GM12878 (cell line): Measurements from ENCODE around the gene ZNF334. TPM values are rescaled to one million over a fixed set of nuclear protein-coding genes. Genes with fewer than 3 reads are reported as not detected.

Experiments
- ATAC-seq: fragments of 200-7000 bp; cut with Tn5 transposase; 3 replicates; pipeline ENCODE4 v1.9.1; 2020; ENCODE audit warnings: mild to moderate bottlenecking, moderate library complexity
- BruUV-seq: library from RNA; stranded (reverse); fragments of 400-500 nt; replicated peaks from 2 replicates; lab custom pipeline; 2021; lab: Mats Ljungman, UMichigan
- CTCF ChIA-PET: fragments of 300-600 bp; sonication (Branson Sonifier 250); formaldehyde crosslinking; extraction: SDS; loops from one replicate; lab custom pipeline; 2021; ENCODE audit warnings: inconsistent platforms; lab: Yijun Ruan, JAX
- POLR2A ChIA-PET: fragments of 350-600 bp; formaldehyde crosslinking; extraction: SDS; loops from one replicate; lab custom pipeline; 2021; ENCODE audit warnings: inconsistent platforms; lab: Charles Lee
- RAD21 ChIA-PET: fragments of 300-600 bp; sonication (Branson Sonifier 250); formaldehyde crosslinking; loops from one replicate; lab custom pipeline; 2023; ENCODE audit warnings: antibody characterized with exemption; ENCODE audit not compliant: unreplicated experiment; lab: Charles Lee
- SMC1A ChIA-PET: fragments of 300-600 bp; sonication (Branson Sonifier 250); formaldehyde crosslinking; loops from one replicate; lab custom pipeline; 2023; ENCODE audit not compliant: unreplicated experiment, uncharacterized antibody; lab: Charles Lee
- DNase-seq: peaks from one replicate; pipeline ENCODE4 v3.0.0-alpha.2; 2011; ENCODE audit warnings: low read depth, low spot score
- FAIRE-seq: peaks from 3 replicates; lab custom pipeline; 2011; peaks lifted over from hg19 to GRCh38; lab: Jason Lieb, UNC
- H2AFZ ChIP-seq: 2 replicates; pipeline ENCODE4 v1.6.0; 2011; ENCODE audit warnings: low read depth, low read length, control low read depth; ENCODE audit not compliant: control insufficient read depth
- H3K27ac ChIP-seq: 2 replicates; pipeline ENCODE4 v1.5.1; 2011; ENCODE audit warnings: control low read depth; ENCODE audit not compliant: control insufficient read depth, insufficient read depth
- H3K27me3 ChIP-seq, 2 experiments: replicated peaks in 1 of 2; 2 replicates each; pipeline versions ENCODE4 v1.6.0 to v1.6.1; 2011; ENCODE audit warnings: low read length in 1 of 2; ENCODE audit not compliant: control insufficient read depth in 2 of 2, insufficient read depth in 2 of 2
- H3K36me3 ChIP-seq, 2 experiments: 2 replicates each; pipeline ENCODE4 v1.5.1; 2011; ENCODE audit warnings: low read length in 1 of 2; ENCODE audit not compliant: control insufficient read depth in 2 of 2, insufficient read depth in 2 of 2
- H3K4me1 ChIP-seq: 2 replicates; pipeline ENCODE4 v1.6.1; 2011; ENCODE audit warnings: mild to moderate bottlenecking, low read length, moderate library complexity, mixed read lengths; ENCODE audit not compliant: control insufficient read depth, insufficient read depth
- H3K4me2 ChIP-seq: 2 replicates; pipeline ENCODE4 v1.6.0; 2011; ENCODE audit warnings: control low read depth; ENCODE audit not compliant: control insufficient read depth, insufficient read depth
- H3K4me3 ChIP-seq: fragments of 200-600 bp; sonication (generic); 2 replicates; pipeline ENCODE4 v1.5.1; 2016
- H3K79me2 ChIP-seq: 2 replicates; pipeline ENCODE4 v1.6.0; 2011; ENCODE audit warnings: low read length; ENCODE audit not compliant: control insufficient read depth, insufficient read depth
- H3K9ac ChIP-seq: 2 replicates; pipeline ENCODE4 v1.8.0; 2011; ENCODE audit warnings: low read length, control low read depth, mixed read lengths; ENCODE audit not compliant: control insufficient read depth, insufficient read depth
- H3K9me3 ChIP-seq: replicated peaks from 3 replicates; pipeline ENCODE4 v1.5.1; 2011; ENCODE audit warnings: mild to moderate bottlenecking, low read length; ENCODE audit not compliant: control insufficient read depth, insufficient read depth
- H4K20me1 ChIP-seq: 2 replicates; pipeline ENCODE4 v1.6.0; 2011; ENCODE audit not compliant: control insufficient read depth, insufficient read depth
- BCL11A ChIP-seq: IDR thresholded peaks from 2 replicates; pipeline ENCODE4 v1.6.1; 2011; ENCODE audit warnings: low read depth, low read length
- CBX5 ChIP-seq: sonication (generic); IDR thresholded peaks from 2 replicates; pipeline ENCODE4 v1.6.1; 2016; ENCODE audit warnings: low read depth, moderate library complexity, mild to moderate bottlenecking, inconsistent platforms
- CREB1 ChIP-seq: IDR thresholded peaks from 2 replicates; pipeline ENCODE4 v1.6.1; 2012; ENCODE audit warnings: low read depth, mild to moderate bottlenecking, inconsistent platforms
- DPF2 ChIP-seq: fragments of 450-650 bp; IDR thresholded peaks from 2 replicates; pipeline ENCODE4 v1.6.1; 2017; ENCODE audit warnings: mild to moderate bottlenecking
- LARP7 ChIP-seq: fragments of 450-650 bp; IDR thresholded peaks from 2 replicates; pipeline ENCODE4 v1.6.1; 2017; ENCODE audit warnings: mild to moderate bottlenecking
- MEF2A ChIP-seq: IDR thresholded peaks from 2 replicates; pipeline ENCODE4 v1.6.1; 2011; ENCODE audit warnings: low read depth, mild to moderate bottlenecking, low read length, moderate library complexity; ENCODE audit not compliant: insufficient read depth
- NR2F1 ChIP-seq: fragments of 450-650 bp; conservative IDR thresholded peaks from 2 replicates; pipeline ENCODE4 v1.6.1; 2017; ENCODE audit warnings: mild to moderate bottlenecking
- POLR2AphosphoS5 ChIP-seq: IDR thresholded peaks from 2 replicates; pipeline ENCODE4 v1.6.1; 2011; ENCODE audit warnings: mild to moderate bottlenecking, low read length, inconsistent platforms
- SMARCA5 ChIP-seq: fragments of 450-650 bp; IDR thresholded peaks from 2 replicates; pipeline ENCODE4 v1.6.1; 2017; ENCODE audit warnings: mild to moderate bottlenecking
- SP1 ChIP-seq: IDR thresholded peaks from one replicate; pipeline ENCODE4 v1.6.1; 2011; ENCODE audit warnings: low read depth, low read length
- TAF1 ChIP-seq: IDR thresholded peaks from 2 replicates; pipeline ENCODE4 v1.6.1; 2011; ENCODE audit warnings: mild to moderate bottlenecking, low read depth, low read length, borderline replicate concordance
- WGBS: methylation state at CpG from one replicate; pipeline ENCODE4 v1.1.6; 2016; ENCODE audit warnings: low lambda C conversion rate; ENCODE audit not compliant: insufficient replicate concordance, insufficient coverage; ENCODE audit errors: missing lambda C conversion rate; 5-methylcytosine and 5-hydroxymethylcytosine counted together
- in situ Hi-C: fragments of 300-500 bp; cut with MboI; formaldehyde crosslinking; loops from 9 replicates; pipeline ENCODE4 v1.14.3; 2018; ENCODE audit warnings: mixed read lengths
- intact Hi-C: fragments of 100-400 bp; cut with micrococcal nuclease; formaldehyde crosslinking; loops from one replicate; pipeline ENCODE4 v1.14.2; 2022; ENCODE audit not compliant: unreplicated experiment
- polyA plus RNA-seq, 11 experiments: library from polyadenylated mRNA; depleted of rRNA in 4 of 11; unstranded in 6 of 11; stranded (reverse) in 5 of 11; fragments of >200 nt; fragmentation: Nextera tagmentation in 4 of 11; fragmentation: Illumina TruSeq in 1 of 11; extraction: Ambion mirVana in 4 of 11; extraction: Trizol in 1 of 11; gene quantifications; 1 replicate in 1 of 11; 2 replicates in 10 of 11; pipeline versions ENCODE4 v1.2.1 to v1.2.3, GENCODE V29; 2011 to 2016; ENCODE audit warnings: inconsistent platforms in 2 of 11, missing spikeins in 2 of 11, low read depth in 1 of 11
- total RNA-seq, 4 experiments: library from RNA; depleted of rRNA in 3 of 4; stranded (reverse); fragments of >200 nt in 3 of 4; fragmentation: Illumina TruSeq in 1 of 4; extraction: Trizol in 1 of 4; gene quantifications; 2 replicates each; pipeline versions ENCODE4 v1.2.1 to v1.2.3, GENCODE V29; 2013 to 2021
- TF ChIP-seq, protein P1 (sequence below): fragments of 150-350 bp; IDR thresholded peaks from 2 replicates; pipeline ENCODE4 v1.6.1; 2014; ENCODE audit warnings: mild to moderate bottlenecking, low read depth, low read length
- TF ChIP-seq, protein P2 (sequence below): fragments of 450-650 bp; formaldehyde crosslinking; IDR thresholded peaks from 2 replicates; pipeline ENCODE4 v1.4.0; 2022; ENCODE audit warnings: mild to moderate bottlenecking, moderate library complexity
- TF ChIP-seq, protein P3 (sequence below): fragments of 450-650 bp; IDR thresholded peaks from 2 replicates; pipeline ENCODE4 v1.6.1; 2017; ENCODE audit warnings: low read depth, mild to moderate bottlenecking, moderate library complexity

The ZNF334 gene
- total and polyA plus RNA-seq, 10 of the 15 experiments (the other 5 are each of a cell fraction or from before 2014, with no cell fraction given): 0.08 to 2.0 (median 1.2) TPM

DNA sequence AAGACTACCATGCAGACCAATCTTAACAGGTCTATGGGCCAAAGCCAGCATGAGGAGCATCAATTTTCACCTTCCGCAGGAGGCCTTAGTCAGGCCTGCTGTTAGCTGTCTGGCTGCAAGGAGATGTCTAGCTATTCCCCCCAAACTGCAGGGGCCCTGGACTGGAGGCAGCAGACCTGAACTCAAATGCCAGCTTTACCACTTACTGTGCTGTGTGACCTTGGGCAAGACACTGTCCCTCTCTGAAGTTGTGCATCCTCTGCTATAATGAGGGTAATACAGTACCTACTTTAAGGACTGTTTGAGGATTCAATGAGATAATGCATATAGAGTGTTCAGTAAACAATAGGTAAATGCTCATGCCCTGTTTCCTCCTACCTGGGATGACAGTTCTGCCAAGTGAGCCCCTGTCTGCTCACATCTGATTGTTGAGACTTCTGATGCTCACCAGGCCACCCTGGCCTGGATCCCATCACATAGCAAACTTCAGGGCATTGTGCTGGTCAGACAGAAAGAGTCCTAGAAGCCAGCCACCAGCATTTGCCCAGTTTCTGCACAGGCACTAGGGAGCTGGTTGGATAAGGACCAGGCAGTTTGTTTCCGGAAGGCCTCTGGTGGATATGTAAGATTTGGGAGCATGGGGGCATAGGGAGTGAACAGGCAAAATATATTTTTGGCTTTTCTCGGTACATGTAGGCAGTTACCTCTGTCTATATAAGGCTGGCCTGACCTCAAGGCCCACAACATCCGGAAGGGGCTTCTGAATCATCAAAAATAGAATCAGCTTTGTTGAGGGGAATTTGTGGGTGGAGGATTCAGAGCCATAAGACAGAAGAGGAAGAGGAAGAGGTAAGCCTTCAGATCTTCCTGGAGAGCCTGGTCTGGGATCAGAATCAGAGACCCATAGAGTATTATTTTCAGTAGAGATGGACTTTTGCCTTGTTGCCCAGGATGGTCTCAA is 39.4 kb upstream of the ZNF334 start:
- TSS peak; percentile 83 for BruUV-seq
- TF ChIP-seq TAF1 (peak; percentile 34; the same call in 1 of the 2 replicates), BCL11A (peak; percentile 71; the same call in 1 of the 2 replicates), SP1 (peak; percentile 69), CBX5 (no peak; the same call in 1 of the 2 replicates), CREB1 (peak; percentile 61), SMARCA5 (peak; percentile 74), DPF2 (peak; percentile 63; the same call in 1 of the 2 replicates), LARP7 (peak; percentile 49; the same call in 1 of the 2 replicates), NR2F1 (peak; percentile 66), MEF2A (peak; percentile 100), POLR2AphosphoS5 (peak; percentile 15)
- TF ChIP-seq, protein P1, sequence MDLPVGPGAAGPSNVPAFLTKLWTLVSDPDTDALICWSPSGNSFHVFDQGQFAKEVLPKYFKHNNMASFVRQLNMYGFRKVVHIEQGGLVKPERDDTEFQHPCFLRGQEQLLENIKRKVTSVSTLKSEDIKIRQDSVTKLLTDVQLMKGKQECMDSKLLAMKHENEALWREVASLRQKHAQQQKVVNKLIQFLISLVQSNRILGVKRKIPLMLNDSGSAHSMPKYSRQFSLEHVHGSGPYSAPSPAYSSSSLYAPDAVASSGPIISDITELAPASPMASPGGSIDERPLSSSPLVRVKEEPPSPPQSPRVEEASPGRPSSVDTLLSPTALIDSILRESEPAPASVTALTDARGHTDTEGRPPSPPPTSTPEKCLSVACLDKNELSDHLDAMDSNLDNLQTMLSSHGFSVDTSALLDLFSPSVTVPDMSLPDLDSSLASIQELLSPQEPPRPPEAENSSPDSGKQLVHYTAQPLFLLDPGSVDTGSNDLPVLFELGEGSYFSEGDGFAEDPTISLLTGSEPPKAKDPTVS: no peak
- TF ChIP-seq, protein P2, sequence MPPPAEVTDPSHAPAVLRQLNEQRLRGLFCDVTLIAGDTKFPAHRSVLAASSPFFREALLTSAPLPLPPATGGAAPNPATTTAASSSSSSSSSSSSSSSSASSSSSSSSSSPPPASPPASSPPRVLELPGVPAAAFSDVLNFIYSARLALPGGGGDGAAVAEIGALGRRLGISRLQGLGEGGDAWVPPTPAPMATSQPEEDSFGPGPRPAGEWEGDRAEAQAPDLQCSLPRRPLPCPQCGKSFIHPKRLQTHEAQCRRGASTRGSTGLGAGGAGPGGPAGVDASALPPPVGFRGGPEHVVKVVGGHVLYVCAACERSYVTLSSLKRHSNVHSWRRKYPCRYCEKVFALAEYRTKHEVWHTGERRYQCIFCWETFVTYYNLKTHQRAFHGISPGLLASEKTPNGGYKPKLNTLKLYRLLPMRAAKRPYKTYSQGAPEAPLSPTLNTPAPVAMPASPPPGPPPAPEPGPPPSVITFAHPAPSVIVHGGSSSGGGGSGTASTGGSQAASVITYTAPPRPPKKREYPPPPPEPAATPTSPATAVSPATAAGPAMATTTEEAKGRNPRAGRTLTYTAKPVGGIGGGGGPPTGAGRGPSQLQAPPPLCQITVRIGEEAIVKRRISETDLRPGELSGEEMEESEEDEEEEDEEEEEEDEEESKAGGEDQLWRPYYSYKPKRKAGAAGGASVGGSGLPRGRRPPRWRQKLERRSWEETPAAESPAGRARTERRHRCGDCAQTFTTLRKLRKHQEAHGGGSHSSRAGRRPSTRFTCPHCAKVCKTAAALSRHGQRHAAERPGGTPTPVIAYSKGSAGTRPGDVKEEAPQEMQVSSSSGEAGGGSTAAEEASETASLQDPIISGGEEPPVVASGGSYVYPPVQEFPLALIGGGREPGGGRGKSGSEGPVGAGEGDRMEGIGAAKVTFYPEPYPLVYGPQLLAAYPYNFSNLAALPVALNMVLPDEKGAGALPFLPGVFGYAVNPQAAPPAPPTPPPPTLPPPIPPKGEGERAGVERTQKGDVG (CRISPR knock-in tag): no peak
- TF ChIP-seq, protein P3, sequence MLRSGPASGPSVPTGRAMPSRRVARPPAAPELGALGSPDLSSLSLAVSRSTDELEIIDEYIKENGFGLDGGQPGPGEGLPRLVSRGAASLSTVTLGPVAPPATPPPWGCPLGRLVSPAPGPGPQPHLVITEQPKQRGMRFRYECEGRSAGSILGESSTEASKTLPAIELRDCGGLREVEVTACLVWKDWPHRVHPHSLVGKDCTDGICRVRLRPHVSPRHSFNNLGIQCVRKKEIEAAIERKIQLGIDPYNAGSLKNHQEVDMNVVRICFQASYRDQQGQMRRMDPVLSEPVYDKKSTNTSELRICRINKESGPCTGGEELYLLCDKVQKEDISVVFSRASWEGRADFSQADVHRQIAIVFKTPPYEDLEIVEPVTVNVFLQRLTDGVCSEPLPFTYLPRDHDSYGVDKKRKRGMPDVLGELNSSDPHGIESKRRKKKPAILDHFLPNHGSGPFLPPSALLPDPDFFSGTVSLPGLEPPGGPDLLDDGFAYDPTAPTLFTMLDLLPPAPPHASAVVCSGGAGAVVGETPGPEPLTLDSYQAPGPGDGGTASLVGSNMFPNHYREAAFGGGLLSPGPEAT: peak; percentile 83

More for the DNA sequence above, 39.4 kb upstream of the ZNF334 start:
- Histone ChIP-seq H2AFZ (no peak overlapping the region; the same call in 1 of the 2 replicates), H4K20me1 (no peaks in the 10 kb centered on the region), H3K9ac (peak overlapping the region; percentile 27), H3K79me2 (no peaks in the 10 kb centered on the region), H3K9me3 (no peaks in the 10 kb centered on the region), H3K4me1 (peaks cover 70% of the 10 kb centered on the region), H3K27ac (peak overlapping the region; percentile 76), H3K4me3 (peak overlapping the region; percentile 50; the same call in 1 of the 2 replicates), H3K4me2 (peak overlapping the region; percentile 36), H3K36me3 (no peaks in the 10 kb centered on the region), H3K27me3 (no peaks in the 10 kb centered on the region)
- intact Hi-C loops (no loop called here), in situ Hi-C loops (loop anchor here (10.0 kb wide), 1 partner anchor 132 kb away; the partner anchor contains the start of gene TP53RK)
- ChIA-PET RAD21 (interaction anchor here (0.8 to 2.3 kb wide), 7 partner anchors 8 to 131 kb away, joined by 3 to 8 read pairs (median 4); no protein-coding TSS in a partner anchor), SMC1A (interaction anchor here (0.7 to 4.3 kb wide), 9 partner anchors 12 to 955 kb away, joined by 3 to 19 read pairs (median 6); no protein-coding TSS in a partner anchor), CTCF (interaction anchor here (0.6 to 4.3 kb wide), 9 partner anchors 9 to 1112 kb away, joined by 3 to 43 read pairs (median 5); no protein-coding TSS in a partner anchor), POLR2A (interaction anchor here (0.6 to 2.2 kb wide), 6 partner anchors 10 to 916 kb away, joined by 3 to 9 read pairs (median 4); no protein-coding TSS in a partner anchor)
- peak; percentile 35 for FAIRE-seq
- DNase-seq: peak; percentile 85
- 26% methylated on average over 4 of the region's 4 CpGs for WGBS
- ATAC-seq: peak; percentile 85
